ENCODE measurements around the gene KRT28.
"Not testable (repeated sequence)": the region's sequence is repeated elsewhere in the genome, so short reads cannot be mapped to it uniquely, and the experiment has no call there.

DNA sequence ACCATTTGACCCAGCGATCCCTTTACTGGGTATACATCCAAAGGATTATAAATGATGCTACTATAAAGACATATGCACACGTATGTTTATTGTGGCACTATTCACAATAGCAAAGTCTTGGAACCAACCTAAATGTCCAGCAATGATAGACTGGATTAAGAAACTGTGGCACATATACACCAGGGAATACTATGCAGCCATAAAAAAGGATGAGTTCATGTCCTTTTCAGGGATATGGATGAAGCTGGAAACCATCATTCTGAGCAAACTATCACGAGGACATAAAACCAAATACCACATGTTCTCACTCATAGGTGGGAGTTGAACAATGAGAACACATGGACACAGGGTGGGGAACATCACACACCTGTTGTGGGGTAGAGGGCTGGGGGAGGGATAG lies 14.9 kb upstream of the KRT28 start:
- TF ChIP-seq, protein P1, sequence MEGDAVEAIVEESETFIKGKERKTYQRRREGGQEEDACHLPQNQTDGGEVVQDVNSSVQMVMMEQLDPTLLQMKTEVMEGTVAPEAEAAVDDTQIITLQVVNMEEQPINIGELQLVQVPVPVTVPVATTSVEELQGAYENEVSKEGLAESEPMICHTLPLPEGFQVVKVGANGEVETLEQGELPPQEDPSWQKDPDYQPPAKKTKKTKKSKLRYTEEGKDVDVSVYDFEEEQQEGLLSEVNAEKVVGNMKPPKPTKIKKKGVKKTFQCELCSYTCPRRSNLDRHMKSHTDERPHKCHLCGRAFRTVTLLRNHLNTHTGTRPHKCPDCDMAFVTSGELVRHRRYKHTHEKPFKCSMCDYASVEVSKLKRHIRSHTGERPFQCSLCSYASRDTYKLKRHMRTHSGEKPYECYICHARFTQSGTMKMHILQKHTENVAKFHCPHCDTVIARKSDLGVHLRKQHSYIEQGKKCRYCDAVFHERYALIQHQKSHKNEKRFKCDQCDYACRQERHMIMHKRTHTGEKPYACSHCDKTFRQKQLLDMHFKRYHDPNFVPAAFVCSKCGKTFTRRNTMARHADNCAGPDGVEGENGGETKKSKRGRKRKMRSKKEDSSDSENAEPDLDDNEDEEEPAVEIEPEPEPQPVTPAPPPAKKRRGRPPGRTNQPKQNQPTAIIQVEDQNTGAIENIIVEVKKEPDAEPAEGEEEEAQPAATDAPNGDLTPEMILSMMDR (IDR thresholded peaks at IDR 0.05; ENCODE audit: extremely low read depth in 1 of 2, insufficient read depth in 1 of 2, low read depth in 1 of 2, low read length in 2 of 2), result not testable (repeated sequence)
- TF ChIP-seq POLR2AphosphoS5 (IDR thresholded peaks at IDR 0.05; ENCODE audit: insufficient read depth, low read depth, low read length); POLR2A (IDR thresholded peaks at IDR 0.05; ENCODE audit: low read depth, low read length); EZH2 (IDR thresholded peaks at IDR 0.05; ENCODE audit: borderline replicate concordance, low read depth, low read length, severe bottlenecking); JUN (IDR thresholded peaks at IDR 0.05; ENCODE audit: borderline replicate concordance, insufficient read depth, insufficient read length, low read depth); FOS (IDR thresholded peaks at IDR 0.05; ENCODE audit: borderline replicate concordance, insufficient read depth, low read length); MYC (IDR thresholded peaks at IDR 0.05; ENCODE audit: low read depth, low read length); GATA2 (IDR thresholded peaks at IDR 0.05; ENCODE audit: insufficient read depth, insufficient read length, low read depth, low read length): not testable (repeated sequence)
- TF ChIP-seq, protein P2, sequence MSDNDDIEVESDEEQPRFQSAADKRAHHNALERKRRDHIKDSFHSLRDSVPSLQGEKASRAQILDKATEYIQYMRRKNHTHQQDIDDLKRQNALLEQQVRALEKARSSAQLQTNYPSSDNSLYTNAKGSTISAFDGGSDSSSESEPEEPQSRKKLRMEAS (IDR thresholded peaks at IDR 0.05; ENCODE audit: insufficient read depth, insufficient read length), result not testable (repeated sequence)

Data from endothelial cell of umbilical vein (primary cell).